Measurements from ENCODE around the gene PABPN1.

The PABPN1 gene

GRCh38 chr14:23356662-23357061 lies 35.4 kb downstream of the PABPN1 start:
- Histone ChIP-seq H3K9ac (ENCODE audit: low read length) (no peak overlapping the region), H3K4me3 (ENCODE audit: low read length) (no peak overlapping the region), H3K36me3 (ENCODE audit: control insufficient read depth, low read depth, low read length) (peaks cover 20% of the 10 kb centered on the region), H3K27me3 (ENCODE audit: control insufficient read depth, insufficient read depth, low read length) (peaks cover 14% of the 10 kb centered on the region), H3K9me3 (ENCODE audit: control insufficient read depth, low read depth, low read length) (no peaks in the 10 kb centered on the region), H3K4me1 (ENCODE audit: control insufficient read depth, low read depth, low read length) (peaks cover 4% of the 10 kb centered on the region), H3K27ac (ENCODE audit: low read length) (no peak overlapping the region)

DNA sequence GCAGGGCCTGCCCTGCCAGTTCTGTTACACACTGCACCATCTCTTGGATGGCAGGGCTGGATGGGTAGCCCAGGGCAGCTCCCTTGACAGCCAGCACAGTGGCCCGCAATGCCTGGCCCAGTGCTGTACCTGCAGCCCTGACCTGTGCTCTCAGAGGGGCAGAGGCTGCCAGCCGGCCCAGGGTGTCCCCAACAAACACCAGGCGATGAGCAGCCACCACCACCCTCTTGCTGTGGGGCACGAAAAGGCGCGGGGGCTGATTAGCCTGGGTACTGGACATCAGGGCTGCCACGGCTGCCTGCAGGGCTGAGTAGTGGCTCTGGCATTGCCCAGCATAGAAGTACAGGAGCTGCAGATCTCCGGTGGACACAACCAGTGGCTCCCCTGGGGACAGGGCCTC lies 36.0 kb downstream of the PABPN1 start:
- Histone ChIP-seq H3K9ac (ENCODE audit: low read length) (no peak overlapping the region), H3K4me1 (ENCODE audit: control insufficient read depth, low read depth, low read length) (peaks cover 4% of the 10 kb centered on the region), H3K27ac (ENCODE audit: low read length) (no peak overlapping the region), H3K4me3 (ENCODE audit: low read length) (no peak overlapping the region), H3K27me3 (ENCODE audit: control insufficient read depth, insufficient read depth, low read length) (peaks cover 11% of the 10 kb centered on the region), H3K36me3 (ENCODE audit: control insufficient read depth, low read depth, low read length) (peaks cover 20% of the 10 kb centered on the region), H3K9me3 (ENCODE audit: control insufficient read depth, low read depth, low read length) (no peaks in the 10 kb centered on the region)

DNA sequence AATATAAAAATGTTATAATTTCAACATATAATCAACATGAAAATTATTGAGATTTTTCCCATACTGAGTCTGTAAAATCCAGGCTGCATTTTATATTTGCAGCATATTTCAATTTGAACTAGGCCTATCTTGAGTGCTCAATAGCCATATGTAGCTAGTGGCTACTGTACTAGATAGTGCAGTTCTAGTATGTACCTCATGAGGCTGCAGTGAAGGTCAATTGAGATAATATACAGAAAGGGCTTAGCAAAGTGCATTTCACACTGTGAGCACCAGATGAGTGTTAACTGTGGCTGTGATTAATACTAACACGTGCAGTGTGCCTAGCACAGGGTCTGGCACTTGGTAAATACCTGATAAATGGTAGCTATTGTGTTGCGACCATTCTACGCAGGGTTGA lies 36.8 kb downstream of the PABPN1 start:
- Histone ChIP-seq H3K4me1 (ENCODE audit: control insufficient read depth, low read depth, low read length) (peaks cover 3% of the 10 kb centered on the region), H3K4me3 (ENCODE audit: low read length) (no peak overlapping the region), H3K27me3 (ENCODE audit: control insufficient read depth, insufficient read depth, low read length) (peaks cover 11% of the 10 kb centered on the region), H3K27ac (ENCODE audit: low read length) (no peak overlapping the region), H3K9me3 (ENCODE audit: control insufficient read depth, low read depth, low read length) (no peaks in the 10 kb centered on the region), H3K9ac (ENCODE audit: low read length) (no peak overlapping the region), H3K36me3 (ENCODE audit: control insufficient read depth, low read depth, low read length) (peaks cover 20% of the 10 kb centered on the region)

DNA sequence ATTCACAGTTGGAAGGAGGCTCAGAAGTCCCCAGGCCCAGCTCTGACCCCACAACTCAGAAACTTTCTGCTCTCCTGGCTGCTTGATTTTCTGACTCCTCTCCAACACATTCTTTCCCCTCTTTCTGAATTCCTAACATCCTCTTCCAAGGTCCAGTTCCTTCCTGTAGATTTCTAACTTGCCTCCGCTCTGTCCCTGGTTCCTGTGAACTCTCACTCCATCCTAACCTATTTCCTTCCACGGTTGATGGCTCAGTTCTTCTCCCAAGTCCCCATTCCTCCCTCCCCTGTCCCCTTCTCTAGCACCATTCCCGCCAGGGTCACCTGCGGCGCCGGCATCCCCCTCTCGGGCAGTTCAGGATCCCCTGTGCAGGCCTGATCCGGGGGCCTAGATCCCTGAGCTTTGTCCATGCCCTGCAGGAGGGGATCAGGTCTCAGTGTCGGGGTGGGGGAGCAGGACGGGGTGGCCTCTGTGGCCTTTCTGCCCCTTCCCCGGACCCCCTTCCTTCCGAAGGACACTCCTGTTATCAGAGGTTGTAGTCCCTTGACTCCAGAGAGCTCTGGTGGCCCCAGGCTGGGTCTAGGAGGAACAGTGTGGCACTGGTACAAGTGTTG lies 37.4 kb downstream of the PABPN1 start:
- no peaks in the 10 kb centered on the region for H3K9me3 ChIP-seq (ENCODE audit: control insufficient read depth, low read depth, low read length)

GRCh38 chr14:23359167-23359626 lies 37.9 kb downstream of the PABPN1 start:
- H3K36me3 ChIP-seq (ENCODE audit: control insufficient read depth, low read depth, low read length): peaks cover 20% of the 10 kb centered on the region

More for the DNA sequence above, 37.4 kb downstream of the PABPN1 start:
- Histone ChIP-seq H3K4me1 (ENCODE audit: control insufficient read depth, low read depth, low read length) (peaks cover 6% of the 10 kb centered on the region), H3K4me3 (ENCODE audit: low read length) (no peak overlapping the region), H3K36me3 (ENCODE audit: control insufficient read depth, low read depth, low read length) (peaks cover 20% of the 10 kb centered on the region), H3K27me3 (ENCODE audit: control insufficient read depth, insufficient read depth, low read length) (peaks cover 5% of the 10 kb centered on the region), H3K27ac (ENCODE audit: low read length) (no peak overlapping the region), H3K9ac (ENCODE audit: low read length) (no peak overlapping the region)

DNA sequence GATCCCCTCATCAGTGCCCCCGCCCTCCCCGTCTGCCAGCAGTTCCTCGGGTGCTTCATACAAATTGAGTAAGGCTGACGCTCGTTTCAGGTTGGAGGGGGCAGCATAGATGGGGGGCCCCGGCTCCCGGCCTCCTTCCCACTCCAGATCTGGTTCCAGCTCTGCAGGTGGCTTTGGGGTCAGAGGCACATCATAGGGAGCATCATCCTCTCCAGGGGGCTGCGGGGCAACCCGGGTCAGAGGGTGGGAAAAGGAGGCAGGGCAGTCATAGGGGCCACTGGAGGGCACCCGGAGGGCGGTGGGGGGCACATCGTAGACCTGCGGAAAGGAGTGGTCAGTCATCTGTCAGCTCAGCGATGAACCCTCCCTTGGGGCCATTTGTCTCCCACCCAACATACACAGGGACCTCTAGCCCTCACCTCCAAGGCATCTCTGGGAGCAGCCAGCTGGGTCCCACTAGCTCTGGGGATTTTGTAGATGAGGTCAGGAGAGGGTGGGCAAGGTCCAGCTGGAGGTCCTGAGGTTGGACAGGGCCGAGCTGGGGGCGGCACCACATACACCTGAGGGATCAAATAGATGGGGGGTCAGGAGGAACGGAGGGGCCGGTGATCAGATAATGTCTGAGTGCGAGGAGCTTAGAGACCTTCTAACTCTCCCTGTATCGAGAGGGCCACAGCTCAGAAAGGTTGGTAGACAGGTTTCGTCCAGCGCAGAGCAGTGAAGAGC lies 38.6 kb downstream of the PABPN1 start:
- no peak overlapping the region for H3K4me3 ChIP-seq (ENCODE audit: low read length)
- H3K9ac ChIP-seq (ENCODE audit: low read length): no peak overlapping the region
- H3K27ac ChIP-seq (ENCODE audit: low read length): no peak overlapping the region
- no peaks in the 10 kb centered on the region for H3K9me3 ChIP-seq (ENCODE audit: control insufficient read depth, low read depth, low read length)
- H3K27me3 ChIP-seq (ENCODE audit: control insufficient read depth, insufficient read depth, low read length): no peaks in the 10 kb centered on the region
- peaks cover 20% of the 10 kb centered on the region for H3K36me3 ChIP-seq (ENCODE audit: control insufficient read depth, low read depth, low read length)
- peaks cover 14% of the 10 kb centered on the region for H3K4me1 ChIP-seq (ENCODE audit: control insufficient read depth, low read depth, low read length)

More at GRCh38 chr14:23359167-23359626, 37.9 kb downstream of the PABPN1 start:
- H3K4me1 ChIP-seq (ENCODE audit: control insufficient read depth, low read depth, low read length): peaks cover 11% of the 10 kb centered on the region
- H3K27me3 ChIP-seq (ENCODE audit: control insufficient read depth, insufficient read depth, low read length): no peaks in the 10 kb centered on the region
- no peak overlapping the region for H3K4me3 ChIP-seq (ENCODE audit: low read length)
- H3K9ac ChIP-seq (ENCODE audit: low read length): no peak overlapping the region
- H3K27ac ChIP-seq (ENCODE audit: low read length): no peak overlapping the region
- no peaks in the 10 kb centered on the region for H3K9me3 ChIP-seq (ENCODE audit: control insufficient read depth, low read depth, low read length)

GRCh38 chr14:23360496-23360895 lies 39.2 kb downstream of the PABPN1 start:
- Histone ChIP-seq H3K9me3 (ENCODE audit: control insufficient read depth, low read depth, low read length) (no peaks in the 10 kb centered on the region), H3K4me3 (ENCODE audit: low read length) (no peak overlapping the region), H3K27ac (ENCODE audit: low read length) (no peak overlapping the region), H3K4me1 (ENCODE audit: control insufficient read depth, low read depth, low read length) (peaks cover 14% of the 10 kb centered on the region), H3K9ac (ENCODE audit: low read length) (no peak overlapping the region), H3K36me3 (ENCODE audit: control insufficient read depth, low read depth, low read length) (peaks cover 20% of the 10 kb centered on the region), H3K27me3 (ENCODE audit: control insufficient read depth, insufficient read depth, low read length) (no peaks in the 10 kb centered on the region)

- no peaks in the 10 kb centered on the region for H3K9me3 ChIP-seq (ENCODE audit: control insufficient read depth, low read depth, low read length)
- no peak overlapping the region for H3K4me3 ChIP-seq (ENCODE audit: low read length)
- no peak overlapping the region for H3K9ac ChIP-seq (ENCODE audit: low read length)
- peaks cover 14% of the 10 kb centered on the region for H3K4me1 ChIP-seq (ENCODE audit: control insufficient read depth, low read depth, low read length)
- H3K27ac ChIP-seq (ENCODE audit: low read length): no peak overlapping the region
- no peaks in the 10 kb centered on the region for H3K27me3 ChIP-seq (ENCODE audit: control insufficient read depth, insufficient read depth, low read length)
- peaks cover 20% of the 10 kb centered on the region for H3K36me3 ChIP-seq (ENCODE audit: control insufficient read depth, low read depth, low read length)
These were observed 40.1 kb downstream of the PABPN1 start for GRCh38 chr14:23361320-23361719.

GRCh38 chr14:23361763-23362162 lies 40.5 kb downstream of the PABPN1 start:
- H3K27me3 ChIP-seq (ENCODE audit: control insufficient read depth, insufficient read depth, low read length): no peaks in the 10 kb centered on the region
- no peak overlapping the region for H3K27ac ChIP-seq (ENCODE audit: low read length)
- peaks cover 15% of the 10 kb centered on the region for H3K4me1 ChIP-seq (ENCODE audit: control insufficient read depth, low read depth, low read length)
- H3K36me3 ChIP-seq (ENCODE audit: control insufficient read depth, low read depth, low read length): peaks cover 20% of the 10 kb centered on the region
- no peak overlapping the region for H3K4me3 ChIP-seq (ENCODE audit: low read length)
- H3K9ac ChIP-seq (ENCODE audit: low read length): no peak overlapping the region
- no peaks in the 10 kb centered on the region for H3K9me3 ChIP-seq (ENCODE audit: control insufficient read depth, low read depth, low read length)

- Histone ChIP-seq H3K4me3 (ENCODE audit: low read length) (no peak overlapping the region), H3K27ac (ENCODE audit: low read length) (no peak overlapping the region), H3K4me1 (ENCODE audit: control insufficient read depth, low read depth, low read length) (peaks cover 19% of the 10 kb centered on the region), H3K9ac (ENCODE audit: low read length) (no peak overlapping the region), H3K27me3 (ENCODE audit: control insufficient read depth, insufficient read depth, low read length) (no peaks in the 10 kb centered on the region), H3K36me3 (ENCODE audit: control insufficient read depth, low read depth, low read length) (peaks cover 18% of the 10 kb centered on the region), H3K9me3 (ENCODE audit: control insufficient read depth, low read depth, low read length) (no peaks in the 10 kb centered on the region)
These were observed 40.9 kb downstream of the PABPN1 start for GRCh38 chr14:23362200-23362599.

- peaks cover 20% of the 10 kb centered on the region for H3K4me1 ChIP-seq (ENCODE audit: control insufficient read depth, low read depth, low read length)
- H3K27ac ChIP-seq (ENCODE audit: low read length): no peak overlapping the region
- peak overlapping the region; percentile 82 for H3K9ac ChIP-seq (ENCODE audit: low read length)
- peaks cover 4% of the 10 kb centered on the region for H3K36me3 ChIP-seq (ENCODE audit: control insufficient read depth, low read depth, low read length)
- no peaks in the 10 kb centered on the region for H3K27me3 ChIP-seq (ENCODE audit: control insufficient read depth, insufficient read depth, low read length)
- H3K4me3 ChIP-seq (ENCODE audit: low read length): peak overlapping the region; percentile 76
- no peaks in the 10 kb centered on the region for H3K9me3 ChIP-seq (ENCODE audit: control insufficient read depth, low read depth, low read length)
These were observed 43.1 kb downstream of the PABPN1 start for GRCh38 chr14:23364164-23365035.

Data from iPS-18a (cell line).